HG03039 (cell line): Measurements from ENCODE around the gene MCM8.

Experiments
- ATAC-seq: cut with Tn5 transposase; IDR thresholded peaks from one replicate; pipeline ENCODE4 v1.9.1; 2021; ENCODE audit warnings: mild to moderate bottlenecking, moderate library complexity; ENCODE audit not compliant: unreplicated experiment

MCM8 gene

GRCh38 chr20:5950271-5951031 is at the start of gene MCM8, which contains the start of gene TRMT6:
Gene MCM8, plus strand, starts transcription at chr20:5950652. Its CDS starts 1,364 bp downstream, at chr20:5952016.
Gene TRMT6, minus strand, starts transcription at chr20:5950533. Its CDS starts 128 bp downstream, at chr20:5950405.
- peak; percentile 98 for ATAC-seq

- no peak for ATAC-seq
These were observed 49.5 kb upstream of the MCM8 start for GRCh38 chr20:5900908-5901307.

GRCh38 chr20:5908981-5909380 is 41.5 kb upstream of the MCM8 start:
- no peak for ATAC-seq

DNA sequence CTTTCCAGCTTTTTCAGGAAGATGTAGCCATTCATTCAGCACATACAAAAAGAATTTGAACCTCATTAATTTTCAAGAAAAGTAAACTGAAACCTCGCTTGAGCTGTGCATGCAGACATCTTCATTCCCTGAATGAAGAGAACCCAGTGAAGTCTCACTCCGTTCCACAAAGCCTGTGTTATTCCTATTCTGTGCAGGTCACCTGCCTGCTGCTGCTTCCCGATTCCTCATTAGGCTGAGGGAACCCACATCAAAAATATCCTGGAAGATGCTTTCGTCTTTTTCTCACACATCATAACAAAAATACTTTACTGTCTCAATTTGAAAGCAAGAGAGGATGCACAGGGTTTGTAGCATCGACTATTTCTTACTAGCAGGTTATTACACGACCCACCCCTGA is 40.3 kb upstream of the MCM8 start:
- ATAC-seq, result no peak

DNA sequence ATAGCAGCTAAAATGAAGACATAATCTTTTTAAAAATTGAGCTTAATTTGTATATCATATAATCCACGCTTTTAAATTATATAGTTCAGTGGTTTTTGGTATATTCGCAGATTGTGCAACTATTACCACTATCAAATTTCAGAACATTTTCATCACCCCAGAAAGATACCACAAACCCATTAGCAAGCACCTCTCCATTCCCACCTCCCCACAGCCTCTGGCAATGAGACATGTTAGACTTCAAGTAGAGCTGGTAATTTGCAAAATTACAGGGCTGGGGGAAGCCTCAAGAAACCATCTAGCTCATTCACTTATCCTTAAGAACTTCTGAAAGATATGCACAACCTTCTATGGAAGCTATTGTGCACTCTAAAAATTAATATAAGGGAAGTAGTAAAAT is 37.3 kb upstream of the MCM8 start:
- no peak for ATAC-seq

DNA sequence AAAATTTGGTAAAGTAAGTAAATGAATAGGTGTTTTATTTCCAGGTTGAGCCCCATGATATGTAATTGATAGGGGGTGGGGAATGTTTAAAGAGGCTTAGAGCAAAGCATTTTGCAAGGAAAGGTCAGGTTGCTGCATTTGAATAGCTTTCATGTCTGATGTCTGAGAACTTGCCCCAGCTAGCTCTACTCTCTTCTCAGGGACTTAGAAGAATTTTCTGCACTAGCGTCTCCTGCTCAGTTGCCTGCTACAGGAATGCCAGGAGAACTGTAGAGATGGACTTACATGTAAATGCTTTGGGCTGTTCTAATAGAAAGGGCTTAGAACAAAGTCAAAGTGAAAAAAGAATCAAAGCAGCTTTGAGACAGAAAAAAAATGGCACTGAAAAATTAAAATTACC is 35.6 kb upstream of the MCM8 start:
- ATAC-seq, result no peak

DNA sequence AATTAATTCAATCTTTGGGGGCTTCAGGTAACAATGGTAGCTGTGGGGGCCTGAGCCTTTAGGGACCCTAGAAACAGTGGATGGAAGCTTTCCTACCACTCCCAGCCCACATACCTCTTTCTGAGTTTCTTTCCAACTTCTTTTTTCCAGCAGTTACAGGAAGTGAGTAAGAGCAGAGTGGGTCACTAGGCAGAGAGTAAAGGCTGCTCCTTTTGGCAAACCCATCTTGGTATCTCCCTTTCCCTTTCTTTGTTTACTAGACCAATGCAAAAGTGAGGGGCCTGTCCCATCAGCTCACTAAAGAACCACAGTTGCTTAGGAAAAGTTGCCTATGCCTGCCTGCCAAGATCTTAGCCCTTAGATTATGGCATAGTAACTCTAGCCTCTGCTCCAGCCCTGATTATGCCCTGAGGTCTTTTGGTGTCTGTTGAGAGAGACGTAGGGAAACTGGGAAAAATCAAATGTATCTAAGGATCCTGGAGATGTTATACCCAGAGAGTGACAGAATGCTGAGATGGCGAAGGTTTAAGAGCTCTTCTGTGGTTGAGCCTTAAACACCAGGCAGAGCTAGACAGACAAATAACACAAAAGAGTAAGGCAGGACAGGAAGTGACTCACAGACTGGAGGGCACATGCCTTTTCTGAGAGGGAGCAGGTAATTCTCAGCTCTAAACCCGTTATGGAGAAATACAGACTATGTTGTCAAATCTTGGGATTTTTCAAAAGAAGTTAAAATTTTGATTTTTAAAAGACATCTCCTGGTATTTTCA is 31.4 kb upstream of the MCM8 start:
- no peak for ATAC-seq

GRCh38 chr20:5919626-5920544 is 30.6 kb upstream of the MCM8 start:
- no peak for ATAC-seq

GRCh38 chr20:5920581-5920980 is 29.9 kb upstream of the MCM8 start:
- ATAC-seq, result no peak

- no peak for ATAC-seq
These were observed 27.0 kb upstream of the MCM8 start for GRCh38 chr20:5923493-5923892.

GRCh38 chr20:5925551-5925950 is 24.9 kb upstream of the MCM8 start:
- no peak for ATAC-seq

GRCh38 chr20:5927749-5928462 is 22.5 kb upstream of the MCM8 start:
- no peak for ATAC-seq

DNA sequence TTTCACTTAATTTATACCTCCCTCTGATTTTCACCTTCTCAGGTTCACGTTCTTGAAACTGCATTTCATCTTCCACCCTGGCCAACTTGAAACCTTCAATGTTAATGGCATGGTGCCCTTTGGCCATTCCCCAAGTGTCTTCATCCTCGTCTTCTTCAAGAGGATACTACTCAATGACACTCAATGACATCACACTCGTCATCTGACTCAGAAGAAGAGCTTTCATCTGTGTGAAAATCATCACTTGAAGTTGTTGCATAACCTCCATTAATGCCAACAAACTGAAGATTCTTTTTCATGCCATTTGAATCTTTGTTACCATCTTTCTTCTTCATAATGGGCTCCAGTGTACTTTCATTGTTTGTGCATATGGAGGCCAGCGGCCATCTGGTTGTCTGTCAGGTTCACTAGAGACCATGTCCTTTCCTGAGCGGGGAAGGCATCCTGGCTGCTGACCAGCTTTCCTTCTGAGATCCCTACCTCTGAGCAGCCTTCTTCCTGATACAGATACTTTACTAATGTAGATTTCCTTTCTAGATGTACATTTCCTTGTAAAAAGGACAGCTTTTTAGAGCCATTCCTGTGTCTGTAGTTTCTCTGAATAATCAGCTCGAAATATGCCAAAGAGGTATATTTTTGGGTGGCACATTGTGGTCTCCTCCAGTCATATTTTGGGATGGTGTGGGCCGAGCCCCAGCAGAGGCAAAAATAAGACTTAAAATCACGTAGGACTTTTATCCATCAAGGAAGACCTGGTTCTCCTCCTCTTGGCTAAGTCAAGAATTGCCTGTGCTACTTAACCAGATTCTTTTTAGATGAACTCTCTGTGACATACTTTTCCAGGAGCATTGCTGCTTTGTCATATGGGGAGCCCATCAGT is 21.4 kb upstream of the MCM8 start:
- no peak for ATAC-seq

DNA sequence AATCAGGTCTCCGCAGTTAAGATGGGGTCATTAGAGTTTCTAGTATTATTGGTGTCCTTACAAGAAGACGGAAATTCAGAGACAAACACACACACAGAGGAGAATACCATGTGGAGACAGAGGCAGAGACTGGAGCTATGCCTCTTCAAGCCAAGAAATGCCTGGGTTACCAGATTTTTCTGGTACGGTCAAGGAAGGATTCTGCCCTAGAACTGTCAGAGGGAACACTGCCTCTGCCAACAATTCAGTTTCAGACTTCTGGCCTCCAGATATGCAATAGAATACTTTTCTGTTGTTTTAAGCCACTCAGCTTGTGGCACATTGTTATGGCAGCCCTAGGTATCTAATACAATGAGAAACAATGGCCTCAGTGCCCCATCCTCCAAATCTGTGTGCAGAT is 19.0 kb upstream of the MCM8 start:
- no peak for ATAC-seq

DNA sequence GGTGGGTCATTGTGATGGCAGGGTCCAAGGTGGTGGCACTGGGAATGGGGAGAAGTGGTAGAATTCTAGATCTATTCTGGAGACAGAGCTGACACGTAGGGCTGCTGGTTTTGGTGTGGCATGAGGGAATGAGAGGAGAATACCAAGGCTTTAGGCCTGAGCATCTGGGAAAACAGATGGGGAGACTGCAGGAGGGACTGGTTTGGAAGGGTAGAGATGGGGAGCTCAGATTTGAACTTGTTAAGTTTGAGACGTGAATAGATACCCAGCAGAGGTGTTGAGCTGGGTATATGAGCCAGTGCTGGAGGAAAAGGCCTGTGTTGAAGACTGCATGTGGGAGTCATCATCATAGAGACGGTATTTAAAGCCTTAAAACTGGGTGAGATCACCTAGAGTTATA is 17.7 kb upstream of the MCM8 start:
- ATAC-seq, result no peak

GRCh38 chr20:5933802-5934436 is 16.5 kb upstream of the MCM8 start:
- ATAC-seq, result no peak

DNA sequence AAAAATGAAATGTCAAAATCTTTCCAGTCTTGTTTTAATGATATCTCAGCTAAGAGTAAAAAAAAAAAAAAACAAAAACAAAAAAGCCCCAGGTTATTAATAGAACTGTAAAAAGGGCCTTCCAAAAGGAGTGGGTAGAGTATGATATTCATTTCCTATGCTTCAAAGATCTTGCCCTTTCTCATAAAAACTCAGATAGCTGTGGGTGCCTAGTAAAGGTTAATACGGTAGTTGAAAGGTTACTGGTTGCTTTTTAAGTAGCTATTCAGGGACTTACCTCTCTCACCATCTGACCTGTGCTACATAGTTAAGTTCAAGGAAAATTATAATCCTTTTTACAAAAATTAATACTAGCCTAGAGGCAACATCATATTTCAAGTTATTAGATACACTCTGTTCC is 15.1 kb upstream of the MCM8 start:
- no peak for ATAC-seq

DNA sequence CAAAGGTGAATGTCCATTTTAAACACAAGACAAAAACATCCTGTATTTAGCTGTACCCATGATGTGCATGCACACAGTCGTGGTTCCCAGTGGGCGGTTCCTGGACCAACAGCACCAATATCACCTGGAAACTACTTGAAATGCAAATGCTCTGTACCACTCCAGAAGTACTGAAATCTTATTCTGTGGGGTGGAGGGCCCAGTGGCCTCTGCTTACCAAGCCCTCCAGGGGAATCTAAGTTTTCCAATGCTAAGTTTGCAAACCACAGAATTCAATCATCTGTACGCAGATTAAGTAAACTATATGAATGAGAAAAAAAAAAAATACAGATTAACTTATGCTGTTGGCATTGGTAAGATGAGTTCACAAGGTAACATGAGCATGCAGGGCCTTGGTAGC is 14.2 kb upstream of the MCM8 start:
- ATAC-seq, result no peak

GRCh38 chr20:5938456-5939029 is 11.9 kb upstream of the MCM8 start:
- ATAC-seq, result no peak
